Cardiac fibroblast (primary cell): ENCODE results near the gene MEMO1.
"Not testable (repeated sequence)": the region's sequence is repeated elsewhere in the genome, so short reads cannot be mapped to it uniquely, and the experiment has no call there.

Experiments used
- DNase-seq, 2 donors: peaks; one replicate each; pipeline versions ENCODE4 v3.0.0 to v3.0.0-alpha.2; 2010; ENCODE audit warnings: low read depth in 2 of 2
- H3K4me3 ChIP-seq, 2 donors: replicated peaks in 1 of 2; 1 replicate in 1 of 2; 2 replicates in 1 of 2; pipeline ENCODE4 v1.5.1; 2011; ENCODE audit warnings: low read depth in 2 of 2, low read length in 2 of 2, mild to moderate bottlenecking in 2 of 2, moderate library complexity in 1 of 2
- CTCF ChIP-seq: IDR thresholded peaks from one replicate; pipeline ENCODE4 v1.5.1; 2011; ENCODE audit warnings: low read depth, mild to moderate bottlenecking, low read length, inconsistent platforms

MEMO1 gene

GRCh38 chr2:32010670-32011484 is at the start of gene MEMO1:
Gene MEMO1 (minus strand): TSS chr2:32011008. CDS start chr2:32010247, 761 bp downstream.
- no peak for TF ChIP-seq CTCF
- H3K4me3 ChIP-seq, result peak within 1 kb of the TSS; percentile 83 to 86

DNA sequence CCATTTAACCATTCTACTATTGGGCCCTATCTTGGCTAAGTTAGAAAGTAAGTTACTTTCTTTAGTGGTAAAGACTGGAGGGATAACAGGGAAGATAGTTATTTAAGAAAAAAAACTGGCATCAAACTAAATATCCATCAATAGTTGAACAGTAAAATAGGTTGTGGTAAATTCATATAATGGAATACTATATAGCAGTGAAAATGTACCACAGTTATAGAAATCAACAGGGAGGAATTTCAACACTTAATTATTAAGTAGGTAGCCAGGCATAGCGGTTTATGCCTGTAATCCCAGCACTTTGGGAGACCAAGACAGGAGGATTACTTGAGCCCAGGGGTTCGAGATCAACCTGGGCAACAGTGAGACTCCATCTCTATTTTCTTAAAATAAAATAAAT is 49.5 kb upstream of the MEMO1 start:
- no peak for TF ChIP-seq CTCF
- no peak overlapping the region for H3K4me3 ChIP-seq
- DNase-seq, result no peak

More at GRCh38 chr2:32010670-32011484, at the start of gene MEMO1:
- DNase-seq, result peak; percentile 92 to 97

DNA sequence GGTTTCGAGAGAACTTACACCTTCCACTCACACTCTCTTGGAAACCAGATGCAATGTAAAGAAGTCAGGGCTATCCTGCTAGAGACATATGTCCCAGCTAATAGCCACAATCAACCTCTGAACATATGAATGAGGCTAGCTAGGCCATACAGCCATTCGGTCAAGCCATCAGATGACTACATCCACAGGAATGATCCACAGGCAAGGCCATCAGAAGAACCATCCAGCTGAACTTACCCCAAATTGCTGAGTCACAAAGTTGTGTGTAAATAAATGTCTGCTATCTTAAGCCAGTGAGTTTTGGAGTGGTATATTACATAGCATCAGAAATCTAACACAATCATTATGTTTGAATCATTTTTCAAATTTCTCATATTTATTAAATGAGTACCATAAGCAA is 47.3 kb upstream of the MEMO1 start:
- peak in 1 of 2 donors; percentile 53 for DNase-seq
- no peak overlapping the region for H3K4me3 ChIP-seq
- no peak for TF ChIP-seq CTCF

DNA sequence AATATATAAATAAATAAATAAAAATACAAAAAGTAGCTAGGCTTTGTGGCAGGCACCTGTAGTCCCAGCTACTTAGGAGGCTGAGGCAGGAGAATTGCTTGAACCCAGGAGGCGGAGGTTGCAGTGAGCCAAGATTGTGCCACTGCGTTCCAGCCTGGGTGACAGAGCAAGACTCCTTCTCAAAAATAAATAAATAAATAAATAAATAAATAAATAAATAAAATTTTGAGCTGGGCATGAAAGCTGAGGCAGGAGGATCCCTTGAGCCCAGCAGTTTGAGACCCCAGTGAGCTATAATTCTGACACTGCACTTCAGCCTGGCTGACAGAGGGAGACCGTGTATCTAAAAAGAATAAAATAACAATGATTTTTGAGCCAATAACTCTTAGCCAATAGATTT is 43.8 kb upstream of the MEMO1 start:
- not testable (repeated sequence) for H3K4me3 ChIP-seq, DNase-seq

DNA sequence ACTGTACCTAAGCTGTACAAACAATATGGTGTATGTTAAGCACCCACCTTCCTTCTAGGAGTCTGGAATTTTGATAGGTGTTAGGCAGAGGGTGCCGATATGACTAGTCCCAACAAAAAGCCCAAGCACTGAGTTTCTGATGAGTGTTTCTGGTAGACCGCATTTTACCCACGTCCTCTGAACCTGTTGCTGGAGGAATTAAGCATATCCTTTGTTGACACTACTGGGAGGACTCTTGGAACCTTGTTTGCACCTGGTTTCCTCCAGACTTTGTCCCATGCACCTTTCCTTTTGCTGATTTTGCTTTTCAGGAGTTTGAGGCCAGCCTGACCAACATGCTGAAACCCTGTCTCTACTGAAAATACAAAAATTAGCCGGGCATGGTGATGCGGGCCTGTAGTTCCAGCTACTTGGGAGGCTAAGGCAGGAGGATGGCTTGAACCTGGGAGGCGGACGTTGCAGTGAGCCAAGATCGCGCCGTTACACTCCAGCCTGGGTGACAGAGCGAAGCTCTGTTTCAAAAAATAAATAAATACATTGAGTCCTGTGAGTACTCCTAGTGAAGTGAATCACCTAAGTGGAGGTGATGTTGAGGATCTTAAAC is 41.1 kb upstream of the MEMO1 start:
- no peak for TF ChIP-seq CTCF
- no peak for DNase-seq
- no peak overlapping the region for H3K4me3 ChIP-seq

DNA sequence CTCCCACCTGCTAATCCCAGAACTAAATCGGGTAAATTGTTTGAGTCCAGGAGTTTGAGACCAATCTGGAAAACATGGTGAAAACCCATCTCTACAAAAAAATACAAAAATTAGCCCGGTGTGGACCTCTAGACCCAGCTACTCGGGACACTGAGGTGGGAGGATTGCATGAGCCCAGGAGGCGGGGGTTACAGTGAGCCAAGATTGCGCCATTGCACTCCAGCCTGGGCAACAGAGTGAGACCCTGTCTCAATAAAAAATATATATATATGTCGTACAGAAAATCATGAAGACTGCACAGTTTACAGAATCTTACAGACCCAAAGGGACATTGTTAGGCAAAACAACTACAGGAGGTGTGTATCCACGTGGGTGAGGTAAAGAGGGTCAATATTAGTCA is 32.8 kb upstream of the MEMO1 start:
- no peak for DNase-seq
- TF ChIP-seq CTCF, result no peak
- no peak overlapping the region for H3K4me3 ChIP-seq

GRCh38 chr2:32039447-32040219 is 28.8 kb upstream of the MEMO1 start, which contains the start of gene DPY30:
Gene DPY30 (minus strand): TSS chr2:32039805. CDS start chr2:32039456, 349 bp downstream.
- no peak for TF ChIP-seq CTCF
- peak; percentile 94 to 96 for DNase-seq
- peak within 1 kb of the TSS; percentile 90 to 95 for H3K4me3 ChIP-seq

DNA sequence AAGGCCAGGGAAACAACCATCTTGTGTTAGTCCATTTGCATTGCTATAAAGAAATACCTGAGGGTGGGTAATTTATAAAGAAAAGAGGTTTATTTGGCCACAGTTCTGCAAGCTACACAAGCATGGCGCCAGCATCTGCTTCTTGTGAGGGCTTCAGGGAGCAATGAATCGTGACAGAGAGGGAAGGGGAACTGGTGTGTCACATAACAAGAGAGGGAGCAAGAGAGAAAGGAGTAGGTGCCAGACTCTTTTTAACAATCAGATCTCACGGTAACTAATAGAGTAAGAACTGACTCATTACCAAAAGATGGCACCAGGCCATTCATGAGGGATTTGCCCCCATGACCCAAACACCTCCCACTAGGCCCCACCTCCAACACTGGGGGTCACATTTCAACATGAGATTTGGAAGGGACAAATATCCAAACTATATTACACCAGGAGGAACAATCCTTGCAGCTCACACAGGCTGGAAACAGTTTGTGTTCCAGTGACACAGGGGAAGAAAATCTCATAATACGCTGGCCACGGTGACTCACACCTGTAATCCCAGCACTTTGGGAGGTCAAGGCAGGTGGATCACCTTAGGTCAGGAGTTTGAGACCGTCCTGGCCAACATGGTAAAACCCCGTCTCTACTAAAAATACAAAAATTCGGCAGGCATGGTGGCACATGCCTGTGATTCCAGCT is 23.5 kb upstream of the MEMO1 start:
- H3K4me3 ChIP-seq, result not testable (repeated sequence)
- DNase-seq, result peak; percentile 3 to 38

DNA sequence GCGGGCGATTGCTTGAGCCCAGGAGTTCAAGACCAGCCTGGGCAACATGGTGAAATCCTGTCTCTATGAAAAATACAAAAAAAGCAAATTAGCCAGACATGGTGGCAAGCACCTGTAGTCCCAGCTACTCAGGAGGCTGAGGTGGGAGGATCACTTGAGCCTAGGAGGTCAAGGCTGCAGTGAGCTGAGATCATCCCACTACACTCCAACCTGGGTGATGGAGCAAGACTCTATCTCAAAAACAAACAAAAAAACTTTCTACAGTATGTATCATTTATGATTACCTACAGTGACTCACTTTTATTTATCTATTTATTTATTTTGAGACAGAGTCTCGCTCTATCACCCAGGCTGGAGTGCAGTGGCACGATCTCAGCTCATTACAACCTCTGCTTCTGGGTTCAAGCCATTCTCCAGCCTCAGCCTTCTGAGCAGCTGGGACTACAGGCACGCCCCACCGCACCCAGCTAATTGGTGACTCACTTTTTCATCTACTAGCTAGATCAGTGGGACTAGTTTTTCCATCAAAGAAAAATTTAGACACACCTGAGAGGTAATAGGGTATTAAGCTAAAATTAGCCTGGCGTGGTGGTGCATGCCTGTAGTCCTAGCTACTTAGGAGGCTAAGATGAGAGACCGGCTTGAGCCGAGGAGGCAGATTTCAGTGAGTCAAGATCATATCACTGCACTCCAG is 8.1 kb upstream of the MEMO1 start:
- not testable (repeated sequence) for DNase-seq

More for the DNA sequence above, 8.1 kb upstream of the MEMO1 start:
- not testable (repeated sequence) for H3K4me3 ChIP-seq
